Suprapubic skin (tissue), 4 donors: ENCODE measurements around the gene CTSL. TPM values are rescaled to one million over a fixed set of nuclear protein-coding genes. Genes with fewer than 3 reads are reported as not detected.

Experiments used
- DNase-seq, 2 donors: peaks; one replicate each; pipeline ENCODE4 v3.0.0-alpha.2; 2019; ENCODE audit warnings: low spot score in 2 of 2
- H3K27ac ChIP-seq: fragments of 200-600 bp; sonication (generic); one replicate; pipeline ENCODE4 v1.5.1; 2019
- H3K27me3 ChIP-seq: fragments of 200-600 bp; sonication (generic); one replicate; pipeline ENCODE4 v1.5.1; 2019
- H3K36me3 ChIP-seq: fragments of 200-600 bp; sonication (generic); one replicate; pipeline ENCODE4 v1.5.1; 2019
- H3K4me1 ChIP-seq: fragments of 200-600 bp; sonication (generic); one replicate; pipeline ENCODE4 v1.5.1; 2019
- H3K4me3 ChIP-seq: fragments of 200-600 bp; sonication (generic); one replicate; pipeline ENCODE4 v1.5.1; 2019; ENCODE audit warnings: mild to moderate bottlenecking
- H3K9me3 ChIP-seq: fragments of 200-600 bp; sonication (generic); one replicate; pipeline ENCODE4 v1.5.1; 2019
- EP300 ChIP-seq: sonication (generic); formaldehyde crosslinking; IDR thresholded peaks from one replicate; pipeline ENCODE4 v1.6.1; 2017; ENCODE audit warnings: antibody characterized with exemption
- POLR2A ChIP-seq, 2 donors: fragments of 450-650 bp; IDR thresholded peaks; one replicate each; pipeline ENCODE4 v1.6.1; 2017; ENCODE audit warnings: antibody characterized with exemption in 2 of 2, mild to moderate bottlenecking in 2 of 2, moderate library complexity in 2 of 2
- POLR2AphosphoS5 ChIP-seq, 3 donors: sonication (generic); formaldehyde crosslinking; IDR thresholded peaks; one replicate each; pipeline ENCODE4 v1.6.1; 2017; ENCODE audit warnings: antibody characterized with exemption in 3 of 3
- WGBS: methylation state at CpG from one replicate; pipeline ENCODE4 v1.1.5; 2018; 5-methylcytosine and 5-hydroxymethylcytosine counted together
- total RNA-seq, 4 donors: library from RNA; depleted of rRNA; stranded (reverse); fragments of >200 nt; gene quantifications; one replicate each; pipeline ENCODE4 v1.1.0, GENCODE V29; 2016
- TF ChIP-seq, protein P1 (sequence below), 2 donors: fragments of 200-600 bp in 1 of 2; fragments of 450-650 bp in 1 of 2; sonication (generic) in 1 of 2; IDR thresholded peaks; one replicate each; pipeline ENCODE4 v1.5.1; 2016 to 2019; ENCODE audit warnings: antibody characterized with exemption in 2 of 2, mild to moderate bottlenecking in 1 of 2, moderate library complexity in 1 of 2

CTSL gene
- total RNA-seq, 4 donors from 2014 or later: 24.6 to 36.8 (median 27.8) TPM

DNA sequence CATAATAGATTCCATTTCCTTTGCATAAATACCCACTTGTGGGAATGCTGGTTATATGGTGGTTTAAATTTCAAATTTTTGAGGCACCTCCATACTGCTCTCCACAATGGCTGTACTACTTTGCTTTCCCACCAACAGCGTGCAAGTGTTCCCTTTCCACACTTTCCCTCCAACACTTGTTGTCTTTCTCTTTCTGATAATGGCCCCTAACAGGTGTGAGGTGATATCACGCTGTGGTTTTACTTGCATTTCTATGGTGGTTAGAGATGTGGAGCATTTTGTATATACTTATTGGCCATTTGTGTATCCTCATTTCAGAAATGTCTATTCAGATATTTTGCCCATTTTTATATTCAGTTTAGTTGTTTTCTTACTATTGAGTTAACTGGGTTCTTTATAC is 34.6 kb downstream of the CTSL start:
- no peaks in the 10 kb centered on the region for H3K27me3 ChIP-seq
- H3K4me3 ChIP-seq: no peak overlapping the region
- H3K4me1 ChIP-seq: no peaks in the 10 kb centered on the region
- no peak overlapping the region for H3K27ac ChIP-seq
- WGBS: 96% methylated on average over 2 of the region's 2 CpGs
- no peaks in the 10 kb centered on the region for H3K9me3 ChIP-seq
- TF ChIP-seq, protein P1, sequence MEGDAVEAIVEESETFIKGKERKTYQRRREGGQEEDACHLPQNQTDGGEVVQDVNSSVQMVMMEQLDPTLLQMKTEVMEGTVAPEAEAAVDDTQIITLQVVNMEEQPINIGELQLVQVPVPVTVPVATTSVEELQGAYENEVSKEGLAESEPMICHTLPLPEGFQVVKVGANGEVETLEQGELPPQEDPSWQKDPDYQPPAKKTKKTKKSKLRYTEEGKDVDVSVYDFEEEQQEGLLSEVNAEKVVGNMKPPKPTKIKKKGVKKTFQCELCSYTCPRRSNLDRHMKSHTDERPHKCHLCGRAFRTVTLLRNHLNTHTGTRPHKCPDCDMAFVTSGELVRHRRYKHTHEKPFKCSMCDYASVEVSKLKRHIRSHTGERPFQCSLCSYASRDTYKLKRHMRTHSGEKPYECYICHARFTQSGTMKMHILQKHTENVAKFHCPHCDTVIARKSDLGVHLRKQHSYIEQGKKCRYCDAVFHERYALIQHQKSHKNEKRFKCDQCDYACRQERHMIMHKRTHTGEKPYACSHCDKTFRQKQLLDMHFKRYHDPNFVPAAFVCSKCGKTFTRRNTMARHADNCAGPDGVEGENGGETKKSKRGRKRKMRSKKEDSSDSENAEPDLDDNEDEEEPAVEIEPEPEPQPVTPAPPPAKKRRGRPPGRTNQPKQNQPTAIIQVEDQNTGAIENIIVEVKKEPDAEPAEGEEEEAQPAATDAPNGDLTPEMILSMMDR (IDR thresholded peaks at IDR 0.05): no peak
- TF ChIP-seq EP300 (no peak), POLR2AphosphoS5 (IDR thresholded peaks at IDR 0.05) (no peak), POLR2A (IDR thresholded peaks at IDR 0.05) (no peak)
- no peak for DNase-seq
- H3K36me3 ChIP-seq: no peaks in the 10 kb centered on the region

DNA sequence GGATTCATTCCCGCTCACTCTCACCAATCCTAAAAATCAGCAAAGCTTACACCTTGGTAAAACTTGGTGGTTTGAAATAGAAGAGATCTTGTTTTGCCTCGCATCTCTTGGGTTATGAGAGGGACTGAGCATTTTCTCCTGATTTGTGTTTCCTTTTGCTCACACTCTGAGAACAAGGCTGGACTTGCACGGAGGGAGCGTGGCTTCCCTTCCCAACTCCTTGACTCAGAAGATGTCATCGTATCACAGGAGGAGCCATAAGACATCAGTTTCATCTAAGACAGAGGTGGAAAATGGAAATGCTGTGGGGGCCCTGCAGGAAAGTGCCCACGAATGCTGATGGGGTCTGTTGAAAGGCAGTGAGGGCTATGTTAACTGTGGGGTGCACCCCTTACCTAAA is 37.4 kb downstream of the CTSL start:
- WGBS: 53% methylated on average over 6 of the region's 6 CpGs
- Histone ChIP-seq H3K4me1 (no peaks in the 10 kb centered on the region), H3K4me3 (no peak overlapping the region)

GRCh38 chr9:87765521-87765920 is 39.6 kb downstream of the CTSL start:
- H3K36me3 ChIP-seq: no peaks in the 10 kb centered on the region
- H3K27ac ChIP-seq: no peak overlapping the region
- no peak overlapping the region for H3K4me3 ChIP-seq
- no peaks in the 10 kb centered on the region for H3K4me1 ChIP-seq
- DNase-seq: no peak
- TF ChIP-seq POLR2AphosphoS5 (IDR thresholded peaks at IDR 0.05): no peak
- TF ChIP-seq POLR2A (IDR thresholded peaks at IDR 0.05): no peak
- no peak for TF ChIP-seq EP300
- TF ChIP-seq, protein P1 (IDR thresholded peaks at IDR 0.05): no peak
- peaks cover 3% of the 10 kb centered on the region for H3K27me3 ChIP-seq
- no peaks in the 10 kb centered on the region for H3K9me3 ChIP-seq

More for the DNA sequence above, 37.4 kb downstream of the CTSL start:
- H3K27me3 ChIP-seq: no peaks in the 10 kb centered on the region
- TF ChIP-seq POLR2AphosphoS5 (IDR thresholded peaks at IDR 0.05): no peak
- TF ChIP-seq, protein P1 (IDR thresholded peaks at IDR 0.05): no peak
- TF ChIP-seq EP300: no peak
- TF ChIP-seq POLR2A (IDR thresholded peaks at IDR 0.05): no peak
- DNase-seq: no peak
- no peaks in the 10 kb centered on the region for H3K9me3 ChIP-seq
- H3K27ac ChIP-seq: no peak overlapping the region
- H3K36me3 ChIP-seq: no peaks in the 10 kb centered on the region

GRCh38 chr9:87766697-87767096 is 40.8 kb downstream of the CTSL start:
- H3K4me1 ChIP-seq: peaks cover 3% of the 10 kb centered on the region
- no peaks in the 10 kb centered on the region for H3K36me3 ChIP-seq
- H3K27ac ChIP-seq: no peak overlapping the region
- H3K27me3 ChIP-seq: peaks cover 14% of the 10 kb centered on the region
- TF ChIP-seq POLR2AphosphoS5 (IDR thresholded peaks at IDR 0.05) (no peak), POLR2A (IDR thresholded peaks at IDR 0.05) (no peak), EP300 (no peak)
- TF ChIP-seq, protein P1 (IDR thresholded peaks at IDR 0.05): no peak
- WGBS: 35% methylated on average over 1 of the region's 1 CpG
- DNase-seq: no peak
- no peaks in the 10 kb centered on the region for H3K9me3 ChIP-seq
- no peak overlapping the region for H3K4me3 ChIP-seq

GRCh38 chr9:87770616-87771315 is 44.8 kb downstream of the CTSL start:
- Histone ChIP-seq H3K9me3 (no peaks in the 10 kb centered on the region), H3K27me3 (peaks cover 16% of the 10 kb centered on the region), H3K27ac (no peak overlapping the region), H3K4me3 (no peak overlapping the region), H3K4me1 (peaks cover 3% of the 10 kb centered on the region), H3K36me3 (no peaks in the 10 kb centered on the region)
- 58% methylated on average over 17 of the region's 18 CpGs for WGBS
- DNase-seq: no peak
- TF ChIP-seq POLR2AphosphoS5 (IDR thresholded peaks at IDR 0.05) (no peak), POLR2A (IDR thresholded peaks at IDR 0.05) (no peak), EP300 (no peak)
- TF ChIP-seq, protein P1 (IDR thresholded peaks at IDR 0.05): no peak
